HTERT RPE-1 (cell line): ENCODE data around the gene KRTAP2-4.
"Not testable (repeated sequence)": the region's sequence is repeated elsewhere in the genome, so short reads cannot be mapped to it uniquely, and the experiment has no call there.

Experiments
- in situ Hi-C: fragments of 300-500 bp; cut with MboI; formaldehyde crosslinking; loops from 4 replicates; pipeline ENCODE4 v1.14.3; 2020; ENCODE audit warnings: low sequenced_read_pairs

KRTAP2-4 gene

DNA sequence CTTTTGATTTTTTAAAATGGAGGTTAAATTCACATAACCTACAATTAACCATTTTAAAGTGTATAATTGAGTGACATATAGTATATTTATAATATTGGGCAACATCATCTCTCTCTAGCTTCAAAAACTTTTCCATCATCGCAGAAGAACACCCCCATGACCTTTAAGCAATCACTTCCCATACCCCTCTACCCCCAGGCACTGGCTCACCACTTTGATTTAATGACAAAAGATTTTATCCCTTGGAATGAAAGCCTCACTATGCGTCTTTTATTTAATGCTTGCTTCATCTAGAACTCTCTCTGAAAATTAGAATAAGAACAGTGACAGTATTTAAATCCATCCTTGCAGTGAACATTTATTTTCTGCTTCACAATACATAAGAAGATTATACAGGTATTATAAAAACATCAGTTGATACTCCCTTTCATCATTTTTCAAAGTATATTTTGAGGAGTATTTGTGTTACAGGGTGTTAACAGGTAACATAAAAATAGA lies 27.8 kb downstream of the KRTAP2-4 start:
- in situ Hi-C loops = no loop called here

DNA sequence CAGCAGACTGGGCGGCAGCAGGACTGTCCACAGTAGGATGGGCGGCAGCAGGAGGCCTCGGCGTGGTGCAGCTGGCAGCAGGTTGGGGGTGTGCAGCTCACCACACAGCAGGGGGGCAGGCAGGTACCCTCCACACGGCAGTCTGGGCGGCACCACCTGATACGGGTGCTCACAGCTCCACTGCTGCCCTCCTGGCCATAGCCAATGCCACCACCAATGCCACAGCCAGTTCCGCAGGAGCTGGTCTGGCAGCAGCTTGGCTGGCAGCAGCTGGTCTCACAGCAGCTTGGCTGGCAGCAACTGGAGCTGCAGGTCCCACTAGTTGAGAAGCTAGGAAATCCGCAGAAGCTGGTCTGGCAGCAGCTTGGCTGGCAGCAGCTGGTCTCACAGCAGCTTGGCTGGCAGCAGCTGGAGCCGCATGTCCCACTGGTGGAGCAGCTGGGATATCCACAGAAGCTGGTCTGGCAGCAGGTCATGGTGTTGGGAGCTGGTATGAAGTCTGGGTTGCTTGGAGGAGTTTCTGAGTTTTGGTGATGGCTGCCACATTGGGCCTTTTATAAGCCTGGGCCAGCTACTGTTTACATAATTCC lies 31.2 kb downstream of the KRTAP2-4 start, which contains the start of gene KRTAP1-3:
Gene KRTAP1-3 (minus strand): TSS at position 529 of the 590 bp plus-strand sequence. CDS start 53 bp downstream, at position 476.
- in situ Hi-C loops = not testable (repeated sequence)

DNA sequence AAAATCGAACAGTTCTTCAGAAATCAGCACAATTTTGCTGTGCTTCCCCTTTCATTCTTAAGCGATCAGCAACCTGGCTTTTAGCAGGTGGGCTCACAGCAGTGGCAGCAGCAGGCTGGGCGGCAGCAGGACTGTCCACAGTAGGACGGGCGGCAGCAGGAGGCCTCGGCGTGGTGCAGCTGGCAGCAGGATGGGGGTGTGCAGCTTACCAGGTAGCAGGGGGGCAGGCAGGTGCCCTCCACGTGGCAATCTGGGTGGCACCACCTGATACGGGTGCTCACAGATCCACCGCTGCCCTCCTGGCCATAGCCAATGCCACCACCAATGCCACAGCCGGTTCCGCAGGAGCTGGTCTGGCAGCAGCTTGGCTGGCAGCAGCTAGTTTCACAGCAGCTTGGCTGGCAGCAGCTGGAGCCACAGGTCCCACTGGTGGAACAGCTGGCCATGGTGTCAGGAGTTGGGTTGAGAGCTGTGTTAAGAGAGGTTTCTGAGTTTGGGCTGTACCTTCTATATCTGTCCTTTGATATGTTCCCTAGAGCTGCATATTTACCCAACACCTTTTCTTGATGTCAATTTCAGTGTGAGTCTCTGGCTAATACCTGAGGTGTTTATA lies 35.9 kb downstream of the KRTAP2-4 start, which contains the start of gene KRTAP1-4:
Gene KRTAP1-4 (minus strand): TSS at position 563 of the 613 bp plus-strand sequence. CDS start 117 bp downstream, at position 446.
- in situ Hi-C loops = no loop called here

DNA sequence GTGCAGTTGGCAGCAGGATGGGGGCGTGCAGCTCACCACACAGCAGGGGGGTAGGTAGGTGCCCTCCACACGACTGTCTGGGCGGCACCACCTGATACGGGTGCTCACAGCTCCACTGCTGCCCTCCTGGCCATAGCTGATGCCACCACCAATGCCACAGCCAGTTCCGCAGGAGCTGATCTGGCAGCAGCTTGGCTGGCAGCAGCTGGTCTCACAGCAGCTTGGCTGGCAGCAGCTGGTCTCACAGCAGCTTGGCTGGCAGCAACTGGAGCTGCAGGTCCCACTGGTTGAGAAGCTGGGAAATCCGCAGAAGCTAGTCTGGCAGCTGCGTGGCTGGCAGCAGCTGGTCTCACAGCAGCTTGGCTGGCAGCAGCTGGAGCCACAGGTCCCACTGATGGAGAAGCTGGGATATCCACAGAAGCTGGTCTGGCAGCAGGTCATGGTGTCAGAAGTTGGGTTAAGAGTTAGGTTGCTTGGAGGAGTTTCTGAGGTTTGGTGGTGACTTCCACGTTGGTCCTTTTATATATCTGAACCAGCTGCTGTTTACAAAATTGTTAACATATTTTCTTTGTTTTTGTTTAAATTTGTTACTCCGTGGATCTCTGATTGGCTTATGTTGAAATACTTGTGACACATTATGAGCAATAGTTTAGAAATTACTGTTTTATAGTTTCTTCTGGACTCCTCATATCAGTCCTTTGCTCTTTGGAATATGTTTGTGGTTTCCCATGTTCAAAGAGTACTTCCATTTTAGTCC lies 38.8 kb downstream of the KRTAP2-4 start, which contains the start of gene KRTAP1-5:
Gene KRTAP1-5 (minus strand): TSS at position 494 of the 757 bp plus-strand sequence. CDS start 53 bp downstream, at position 441.
- in situ Hi-C loops = no loop called here

DNA sequence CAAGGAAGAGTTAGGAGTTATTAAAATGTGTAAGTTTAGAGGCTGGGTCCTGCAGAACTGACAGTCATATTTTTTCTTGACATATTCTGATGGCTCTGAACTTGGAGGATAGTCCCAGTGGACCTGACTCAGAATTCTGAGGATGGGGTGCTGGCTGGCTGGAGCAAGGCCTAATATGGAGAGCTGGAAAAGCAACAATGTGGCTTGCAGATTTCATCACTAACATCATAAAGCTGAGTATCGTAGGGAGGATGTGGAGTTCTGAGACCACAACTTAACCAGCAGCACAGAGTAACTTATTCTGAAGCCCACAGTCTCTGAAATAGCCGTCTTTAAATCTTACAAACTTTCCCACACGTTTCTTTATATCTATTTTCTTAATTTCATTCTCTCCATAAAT lies 41.0 kb downstream of the KRTAP2-4 start:
- in situ Hi-C loops = no loop called here

DNA sequence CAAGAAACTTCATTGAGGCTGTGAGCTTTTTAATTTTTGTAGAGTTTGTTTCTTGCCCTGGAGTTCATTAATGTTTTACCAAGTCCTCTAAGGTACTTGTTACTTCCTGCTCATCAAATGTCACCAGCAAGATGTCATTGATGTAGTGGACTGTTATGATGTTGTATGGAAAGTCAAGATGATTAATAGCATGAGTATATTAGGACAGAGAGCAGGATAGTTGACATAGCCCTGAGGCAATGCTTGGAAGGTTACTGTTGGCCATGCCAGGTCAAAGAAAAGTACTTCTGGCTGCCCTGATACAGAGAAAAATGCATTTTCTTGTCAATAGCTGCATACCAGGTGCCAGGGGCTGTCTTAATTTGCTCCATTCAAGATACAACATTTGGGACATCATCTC lies 45.3 kb downstream of the KRTAP2-4 start:
- in situ Hi-C loops = no loop called here

DNA sequence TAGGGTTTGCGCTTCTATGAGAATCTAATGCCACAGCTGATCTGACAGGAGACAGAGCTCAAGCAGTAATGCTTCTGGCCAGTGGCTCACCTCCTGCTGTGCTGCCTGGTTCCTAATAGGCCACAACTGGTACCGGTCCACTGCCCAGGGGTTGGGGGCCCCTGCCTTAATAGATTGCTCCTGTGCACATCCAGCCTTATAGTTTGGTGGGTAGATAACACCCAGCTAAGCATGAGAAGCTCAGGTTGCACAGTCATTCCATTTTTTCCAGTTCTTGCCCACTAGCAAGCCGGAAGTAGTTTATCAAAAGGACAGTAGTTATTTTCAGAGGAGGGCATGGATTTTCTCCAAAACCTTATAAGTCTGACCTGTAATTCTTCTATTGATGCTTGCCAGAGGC lies 46.3 kb downstream of the KRTAP2-4 start:
- in situ Hi-C loops = no loop called here

DNA sequence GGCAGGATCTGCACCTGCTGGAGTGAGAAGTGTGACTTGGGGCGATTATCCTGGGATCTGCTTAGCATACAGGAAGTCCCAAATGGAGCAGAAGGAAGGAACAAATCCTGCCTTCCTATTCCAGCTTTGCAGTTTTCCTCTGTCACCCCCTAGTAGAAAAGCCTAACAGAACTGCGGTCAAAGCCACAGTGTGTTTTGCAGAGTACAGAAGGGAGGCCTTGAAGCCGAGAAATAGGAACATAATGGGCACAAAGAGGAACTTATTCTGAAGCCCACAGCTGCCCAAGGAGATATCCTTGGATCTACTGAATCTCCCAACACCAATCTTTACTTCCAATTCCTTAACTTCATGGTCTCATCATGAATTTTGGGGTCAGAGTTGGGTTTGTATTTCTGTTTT lies 47.1 kb downstream of the KRTAP2-4 start:
- in situ Hi-C loops = no loop called here

DNA sequence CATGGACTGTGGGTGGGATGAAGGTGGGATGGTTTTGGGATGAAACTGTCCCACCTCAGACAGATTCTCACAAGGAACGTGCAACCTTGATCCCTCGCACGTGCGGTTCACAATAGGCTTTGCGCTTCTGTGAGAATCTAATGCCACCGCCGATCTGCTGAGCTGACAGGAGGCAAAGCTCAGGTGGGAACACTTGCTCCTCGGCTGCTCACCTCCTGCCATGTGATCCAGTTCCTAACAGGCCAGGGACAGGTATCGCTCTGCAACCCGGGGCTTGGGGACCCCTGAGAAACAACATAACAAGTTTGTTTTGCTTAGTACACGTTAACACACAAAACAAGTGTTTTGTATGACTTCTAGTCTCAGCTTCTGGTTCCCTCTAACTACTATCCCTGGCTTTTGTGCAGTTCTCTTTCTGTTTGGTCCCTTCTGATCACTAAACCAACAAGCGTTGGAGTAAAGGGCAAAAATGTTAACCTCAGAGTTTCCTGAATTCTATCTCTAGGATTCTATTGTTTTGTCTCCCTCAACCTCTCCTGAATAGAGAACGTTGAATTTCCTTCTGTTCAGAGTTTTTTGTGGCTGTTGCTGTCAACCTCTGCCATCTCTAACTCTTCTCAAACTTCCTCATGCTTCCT lies 49.0 kb downstream of the KRTAP2-4 start:
- in situ Hi-C loops = no loop called here

DNA sequence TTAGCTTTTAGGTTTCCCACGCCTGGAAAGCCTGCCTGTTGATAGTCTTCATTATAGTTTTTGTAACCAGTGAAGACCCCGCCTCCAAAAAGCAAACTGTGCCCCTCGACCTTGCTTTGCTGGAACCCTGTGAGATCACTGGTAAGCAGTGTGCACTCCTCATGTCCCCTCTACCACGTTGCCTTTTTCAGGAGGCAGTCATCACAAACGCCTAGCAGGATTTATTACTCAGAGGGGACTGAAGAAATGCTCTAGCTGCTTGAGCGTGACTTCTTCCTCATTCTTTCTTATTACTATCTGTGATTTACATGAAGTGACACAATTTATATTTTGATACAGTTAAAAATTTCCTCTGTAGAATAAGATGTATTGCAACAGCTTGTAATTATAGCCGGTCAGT lies 50.2 kb downstream of the KRTAP2-4 start:
- in situ Hi-C loops = no loop called here
